Lower leg skin (tissue), 4 donors: Measurements from ENCODE around the gene FAM118B. TPM values are rescaled to one million over a fixed set of nuclear protein-coding genes. Genes with fewer than 3 reads are reported as not detected.
A peak's percentile ranks its signal among the peaks of the same experiment; 100 is the strongest.

Source experiments
- DNase-seq, 2 donors: peaks; one replicate each; pipeline ENCODE4 v3.0.0-alpha.2; 2019; ENCODE audit warnings: low spot score in 2 of 2
- H3K4me3 ChIP-seq: fragments of 200-600 bp; sonication (generic); 2 replicates; pipeline ENCODE4 v1.5.1; 2017; ENCODE audit warnings: mild to moderate bottlenecking, low read depth; ENCODE audit not compliant: poor library complexity, severe bottlenecking
- CTCF ChIP-seq, 3 donors: fragments of 450-650 bp; IDR thresholded peaks; one replicate each; pipeline ENCODE4 v1.5.1; 2016; ENCODE audit warnings: antibody characterized with exemption in 3 of 3, mild to moderate bottlenecking in 3 of 3, moderate library complexity in 2 of 3
- POLR2A ChIP-seq, 2 donors: fragments of 450-650 bp; IDR thresholded peaks; one replicate each; pipeline ENCODE4 v1.6.1; 2016 to 2017; ENCODE audit warnings: antibody characterized with exemption in 2 of 2, mild to moderate bottlenecking in 1 of 2, moderate library complexity in 1 of 2
- WGBS, 2 donors: methylation state at CpG; one replicate each; pipeline ENCODE4 v1.1.5; 2018; 5-methylcytosine and 5-hydroxymethylcytosine counted together
- intact Hi-C: fragments of 100-400 bp; cut with DNase I; formaldehyde crosslinking; loops from one replicate; pipeline ENCODE4 v1.15.0; 2023; ENCODE audit warnings: low total_unique reads
- total RNA-seq, 4 donors: library from RNA; depleted of rRNA; stranded (reverse); fragments of >200 nt; gene quantifications; one replicate each; pipeline ENCODE4 v1.1.0, GENCODE V29; 2016

FAM118B gene
- total RNA-seq, 4 donors from 2014 or later: 7.3 to 18.9 (median 9.0) TPM

- DNase-seq: no peak
- no peak overlapping the region for H3K4me3 ChIP-seq
- 92 to 93% methylated on average over 11 of the region's 11 CpGs for WGBS, 2 donors
- intact Hi-C loops: no loop called here
- TF ChIP-seq POLR2A (IDR thresholded peaks at IDR 0.05): no peak
- no peak for TF ChIP-seq CTCF (IDR thresholded peaks at IDR 0.05)
These were observed 28.7 kb upstream of the FAM118B start for GRCh38 chr11:126182787-126183445.

DNA sequence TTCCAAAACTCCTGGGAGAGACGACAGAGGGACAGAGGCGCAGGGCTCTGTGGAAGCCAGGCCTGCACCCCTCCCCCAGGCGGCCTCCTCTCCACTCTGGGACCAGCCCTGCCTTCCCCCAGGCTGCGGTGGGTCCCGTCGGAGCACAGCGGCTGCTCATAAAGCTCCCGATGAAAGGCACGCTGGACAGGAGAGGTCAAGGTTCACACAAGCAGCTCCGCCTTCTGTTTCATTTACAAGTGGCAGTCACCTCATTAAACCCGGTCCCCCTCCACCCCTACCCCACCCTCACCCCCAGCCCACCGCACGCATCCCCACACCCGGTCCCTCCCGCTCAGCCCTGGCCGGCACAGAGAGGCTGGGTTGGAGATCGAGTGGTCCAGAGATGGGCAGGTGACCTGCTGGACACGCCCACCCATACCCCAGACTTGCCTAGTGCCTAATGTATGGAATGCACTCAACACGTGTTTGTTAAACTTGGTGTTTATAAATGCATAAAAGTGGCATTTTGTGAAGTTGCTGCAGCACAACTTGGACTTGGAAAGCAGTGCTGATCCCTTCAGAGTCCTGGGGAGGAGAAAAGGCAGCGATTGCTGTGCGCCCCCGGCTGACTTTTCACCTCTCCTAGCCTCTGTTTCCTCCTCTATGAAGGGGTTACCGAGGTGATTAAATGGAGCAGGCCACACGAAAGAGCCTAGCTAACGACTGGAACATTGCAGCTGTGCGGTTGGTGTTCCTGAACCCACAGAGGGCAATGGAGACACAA is 26.1 kb upstream of the FAM118B start:
- WGBS, 2 donors: 84 to 88% methylated on average over 22 to 26 of the region's 26 CpGs
- intact Hi-C loops: no loop called here
- no peak for TF ChIP-seq POLR2A (IDR thresholded peaks at IDR 0.05)
- TF ChIP-seq CTCF (IDR thresholded peaks at IDR 0.05): no peak
- H3K4me3 ChIP-seq: no peak overlapping the region
- DNase-seq: peak in 1 of 2 donors; percentile 52

- intact Hi-C loops: no loop called here
- no peak for TF ChIP-seq POLR2A (IDR thresholded peaks at IDR 0.05)
- WGBS, 2 donors: 81 to 87% methylated on average over 15 of the region's 15 CpGs
- no peak overlapping the region for H3K4me3 ChIP-seq
- peak in 1 of 2 donors; percentile 75 for DNase-seq
These were observed 25.4 kb upstream of the FAM118B start for GRCh38 chr11:126186025-126186698.

DNA sequence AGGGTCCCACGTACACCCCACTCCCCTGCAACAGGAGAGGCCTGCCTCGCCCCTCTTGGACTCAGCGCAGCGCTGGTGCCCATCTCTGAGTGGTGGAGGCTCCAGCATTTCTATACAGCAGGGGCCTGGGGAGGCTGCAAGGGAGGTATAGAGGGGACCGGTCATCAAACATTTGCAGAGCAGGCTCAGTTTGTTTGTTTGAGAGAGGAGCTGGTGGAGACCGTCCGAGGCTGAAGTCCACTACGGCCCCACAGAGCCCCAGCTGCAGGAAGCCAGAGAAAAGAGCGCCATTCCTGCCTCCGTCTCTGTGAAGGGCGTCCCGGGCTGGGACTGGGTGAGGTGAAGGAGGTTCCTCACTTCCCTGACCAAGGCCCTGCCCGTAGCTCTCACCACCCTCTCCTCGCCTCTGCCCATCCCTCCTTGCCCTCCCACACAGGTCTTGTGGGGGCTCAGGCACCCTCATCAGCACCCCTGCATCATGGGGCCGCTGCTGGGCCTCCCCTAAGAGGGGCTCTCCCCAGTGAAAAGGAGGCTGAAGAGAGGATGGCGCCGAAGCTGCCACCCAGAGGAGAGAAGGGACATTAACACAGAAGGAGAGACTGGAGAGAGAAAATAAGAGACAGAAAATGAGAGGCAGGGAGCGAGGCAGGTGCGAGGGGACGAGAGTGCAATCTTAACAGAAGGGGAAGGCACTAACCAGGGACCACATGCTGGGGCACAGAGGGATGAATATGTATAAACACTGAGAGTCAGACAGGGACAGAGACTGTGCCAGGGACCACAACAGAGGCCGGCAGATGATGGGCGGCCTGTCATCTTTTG is 24.7 kb upstream of the FAM118B start:
- 79 to 83% methylated on average over 22 of the region's 22 CpGs for WGBS, 2 donors
- TF ChIP-seq CTCF (IDR thresholded peaks at IDR 0.05): no peak
- peak in 1 of 2 donors; percentile 75 for DNase-seq
- intact Hi-C loops: no loop called here
- H3K4me3 ChIP-seq: no peak overlapping the region

GRCh38 chr11:126188332-126189108 is 23.1 kb upstream of the FAM118B start:
- DNase-seq: peak in 1 of 2 donors; percentile 82
- 84 to 86% methylated on average over 15 of the region's 15 CpGs for WGBS, 2 donors
- TF ChIP-seq POLR2A (IDR thresholded peaks at IDR 0.05) (no peak), CTCF (IDR thresholded peaks at IDR 0.05) (no peak)
- H3K4me3 ChIP-seq: no peak overlapping the region
- intact Hi-C loops: no loop called here
